Measurements from ENCODE around the gene C1orf232.

C1orf232 gene

DNA sequence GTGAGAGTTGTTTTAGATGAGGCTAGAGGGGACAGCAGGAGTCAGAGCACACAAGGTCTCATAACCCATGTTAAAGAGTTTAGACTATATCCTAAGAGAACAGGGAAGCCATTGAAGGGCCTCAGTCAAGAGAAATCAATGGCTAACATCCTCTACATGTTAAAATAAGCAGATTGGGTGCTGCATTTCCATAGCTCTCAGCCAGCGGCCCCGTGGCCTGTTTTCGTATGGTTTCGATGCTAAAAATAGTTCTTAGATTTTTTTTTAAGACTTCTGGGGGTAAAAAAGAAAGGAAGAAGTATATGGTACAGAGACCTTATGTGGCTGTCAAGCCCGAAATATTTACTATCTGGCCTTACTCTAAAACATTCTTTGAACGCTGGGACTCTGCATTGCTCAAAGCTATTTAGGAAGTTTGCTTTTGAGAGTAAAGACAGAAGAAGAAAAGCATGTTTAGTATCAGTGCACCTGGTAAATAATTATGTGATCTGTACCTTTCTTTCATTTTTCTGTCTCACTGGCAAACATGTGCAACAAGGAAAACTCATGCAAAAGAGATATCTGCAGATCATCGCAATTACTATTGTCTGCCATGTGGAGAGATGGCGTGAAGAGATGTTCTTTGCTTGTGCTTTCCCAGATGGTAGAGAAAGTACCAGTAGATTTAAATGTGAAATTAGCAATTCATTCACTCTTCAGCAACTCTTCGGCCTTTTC is 48.7 kb downstream of the C1orf232 start:
- TF ChIP-seq ZNF274 (IDR thresholded peaks at IDR 0.05; ENCODE audit: low read depth, low read length) = no peak
- no peak for DNase-seq (ENCODE audit: low read depth, low spot score)
- no peak overlapping the region for H3K9ac ChIP-seq (ENCODE audit: insufficient read length, low read depth)
- no peaks in the 10 kb centered on the region for H3K4me1 ChIP-seq (ENCODE audit: insufficient read depth, insufficient read length)
- no peaks in the 10 kb centered on the region for H3K9me3 ChIP-seq (ENCODE audit: insufficient read depth, low read length)
- no peak overlapping the region for H3K4me3 ChIP-seq (ENCODE audit: insufficient read length, low read depth)
- no peaks in the 10 kb centered on the region for H3K27me3 ChIP-seq (ENCODE audit: insufficient read depth, insufficient read length)
- H3K36me3 ChIP-seq (ENCODE audit: insufficient read depth, insufficient read length, low read length) = peaks cover under 1% of the 10 kb centered on the region

DNA sequence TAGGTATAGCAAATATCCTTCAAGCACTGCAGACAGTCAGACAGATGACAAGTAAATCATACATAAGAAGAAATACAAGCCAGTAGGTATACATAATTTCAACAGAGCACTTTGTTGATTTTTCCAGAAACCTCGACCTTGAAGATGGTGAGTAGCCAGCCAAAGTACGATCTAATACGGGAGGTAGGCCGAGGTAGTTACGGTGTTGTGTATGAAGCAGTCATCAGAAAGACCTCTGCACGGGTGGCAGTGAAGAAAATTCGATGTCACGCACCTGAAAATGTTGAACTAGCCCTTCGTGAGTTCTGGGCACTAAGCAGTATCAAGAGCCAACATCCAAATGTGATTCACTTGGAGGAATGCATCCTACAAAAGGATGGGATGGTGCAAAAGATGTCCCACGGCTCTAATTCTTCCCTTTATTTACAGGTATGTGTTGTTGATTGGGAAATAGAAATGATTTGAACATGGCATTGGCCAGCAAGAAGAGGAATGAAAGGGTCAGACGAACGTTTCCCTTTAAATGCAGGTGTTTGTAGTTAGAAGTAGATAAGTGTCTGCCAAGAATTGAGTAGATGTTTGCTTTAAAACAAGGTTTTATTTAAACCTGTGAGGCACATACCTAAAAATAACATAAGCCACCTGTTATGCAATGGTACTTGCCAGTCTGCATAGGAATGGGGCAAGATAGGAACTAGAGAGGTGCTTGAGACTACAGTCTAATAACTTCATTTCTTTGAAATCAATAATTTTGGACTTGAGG is 54.4 kb downstream of the C1orf232 start:
- H3K9ac ChIP-seq (ENCODE audit: insufficient read length, low read depth) = no peak overlapping the region
- H3K4me1 ChIP-seq (ENCODE audit: insufficient read depth, insufficient read length) = no peaks in the 10 kb centered on the region
- TF ChIP-seq YY1 (IDR thresholded peaks at IDR 0.05; ENCODE audit: insufficient read depth, insufficient read length) (no peak), SUZ12 (IDR thresholded peaks at IDR 0.05; ENCODE audit: extremely low read depth, insufficient read depth, insufficient read length) (no peak), ZNF274 (IDR thresholded peaks at IDR 0.05; ENCODE audit: low read depth, low read length) (no peak)
- no peak for DNase-seq (ENCODE audit: low read depth, low spot score)
- no peak overlapping the region for H3K4me3 ChIP-seq (ENCODE audit: insufficient read length, low read depth)
- H3K27me3 ChIP-seq (ENCODE audit: insufficient read depth, insufficient read length) = peaks cover 12% of the 10 kb centered on the region
- peaks cover 10% of the 10 kb centered on the region for H3K36me3 ChIP-seq (ENCODE audit: insufficient read depth, insufficient read length, low read length)
- no peaks in the 10 kb centered on the region for H3K9me3 ChIP-seq (ENCODE audit: insufficient read depth, low read length)
